K562 (cell line): ENCODE data around the gene ZNF564.

Source experiments
- CBFB ChIP-seq: sonication (generic); formaldehyde crosslinking; IDR thresholded peaks from 2 replicates; pipeline ENCODE4 v1.4.0; 2020; ENCODE audit warnings: mild to moderate bottlenecking, missing genetic modification reagents
- CEBPB ChIP-seq: fragments of 450-650 bp; IDR thresholded peaks from 2 replicates; pipeline ENCODE4 v1.6.1; 2016; ENCODE audit warnings: missing genetic modification characterization, missing compliant biosample characterization
- ILF3 ChIP-seq: fragments of 450-650 bp; IDR thresholded peaks from 2 replicates; pipeline ENCODE4 v1.6.1; 2018; ENCODE audit warnings: antibody characterized with exemption, mild to moderate bottlenecking, moderate library complexity, borderline replicate concordance
- NEUROD1 ChIP-seq: fragments of 150-350 bp; IDR thresholded peaks from 2 replicates; pipeline ENCODE4 v1.6.1; 2014; ENCODE audit warnings: borderline replicate concordance, low read length, low read depth; ENCODE audit not compliant: partially characterized antibody

DNA sequence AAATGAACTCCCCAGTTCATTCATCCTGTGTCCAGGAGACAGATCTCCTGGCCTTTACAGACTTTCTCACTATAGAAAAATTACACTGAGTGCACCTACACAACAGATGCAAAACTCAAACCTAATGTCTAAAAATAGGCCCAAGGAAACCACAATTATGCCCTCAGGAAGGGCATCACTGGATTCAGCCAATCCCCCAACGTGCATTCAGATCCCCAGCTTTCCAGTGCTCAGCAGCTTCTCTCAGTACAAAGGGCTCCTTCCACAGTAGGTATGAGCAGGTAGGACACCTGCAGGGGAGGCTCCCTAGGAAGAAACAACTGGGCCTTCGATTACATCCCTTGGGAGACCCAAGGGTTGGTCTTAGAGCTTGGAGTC lies 68.8 kb downstream of the ZNF564 start:
- no peak for TF ChIP-seq CEBPB
- TF ChIP-seq CBFB = no peak
- TF ChIP-seq ILF3 = no peak
- no peak for TF ChIP-seq NEUROD1
